HFFc6 (cell line): ENCODE measurements around the gene GLIS1. TPM values are rescaled to one million over a fixed set of nuclear protein-coding genes. Genes with fewer than 3 reads are reported as not detected.

Source experiments
- DNase-seq: peaks from one replicate; pipeline ENCODE4 v3.0.0-alpha.2; 2018
- H3K27ac Mint-ChIP-seq: 2 replicates; pipeline ENCODE4 v1.8.0; 2020; ENCODE audit warnings: mild to moderate bottlenecking, mixed read lengths
- H3K27me3 Mint-ChIP-seq: 2 replicates; pipeline ENCODE4 v1.8.0; 2021; ENCODE audit warnings: mild to moderate bottlenecking, moderate library complexity, mixed read lengths; ENCODE audit not compliant: insufficient read depth
- H3K36me3 Mint-ChIP-seq: 2 replicates; pipeline ENCODE4 v1.8.0; 2021; ENCODE audit warnings: low read depth, mixed read lengths
- H3K4me1 Mint-ChIP-seq: 2 replicates; pipeline ENCODE4 v1.8.0; 2020; ENCODE audit warnings: low read depth, mixed read lengths
- H3K4me3 Mint-ChIP-seq: 2 replicates; pipeline ENCODE4 v1.8.0; 2020; ENCODE audit warnings: mild to moderate bottlenecking, moderate library complexity, mixed read lengths
- H3K9me3 Mint-ChIP-seq: 2 replicates; pipeline ENCODE4 v1.8.0; 2020; ENCODE audit warnings: mild to moderate bottlenecking, mixed read lengths
- CTCF ChIP-seq: fragments of 200-600 bp; sonication (generic); IDR thresholded peaks from 2 replicates; pipeline ENCODE4 v1.5.0; 2021; ENCODE audit warnings: antibody characterized with exemption, mild to moderate bottlenecking
- total RNA-seq, 6 experiments: library from RNA; stranded (reverse); fragmentation: NEBNext Ultra II Directional; extraction: Animal tissue kit (Norgen Biotek cat#: 25700); gene quantifications; 2 replicates in 1 of 6; 3 replicates in 5 of 6; pipeline ENCODE4 v1.2.3, GENCODE V29; 2021

GLIS1 gene
- total RNA-seq, 6 experiments from 2014 or later = 1.1 to 1.9 (median 1.2) TPM

GRCh38 chr1:53718443-53718842 lies 20.5 kb downstream of the GLIS1 start:
- no peak; the same call in 1 of the 2 replicates for TF ChIP-seq CTCF
- H3K27ac Mint-ChIP-seq = no peak overlapping the region
- DNase-seq = no peak
- no peaks in the 10 kb centered on the region for H3K4me1 Mint-ChIP-seq
- no peaks in the 10 kb centered on the region for H3K9me3 Mint-ChIP-seq
- no peaks in the 10 kb centered on the region for H3K36me3 Mint-ChIP-seq
- H3K4me3 Mint-ChIP-seq = no peak overlapping the region
- H3K27me3 Mint-ChIP-seq = peaks cover 2% of the 10 kb centered on the region

GRCh38 chr1:53717025-53717804 lies 21.7 kb downstream of the GLIS1 start:
- Mint-ChIP-seq H3K36me3 (no peaks in the 10 kb centered on the region; the same call in 1 of the 2 replicates), H3K27ac (no peak overlapping the region), H3K27me3 (peaks cover 10% of the 10 kb centered on the region), H3K9me3 (no peaks in the 10 kb centered on the region; the same call in 1 of the 2 replicates), H3K4me1 (no peaks in the 10 kb centered on the region), H3K4me3 (no peak overlapping the region)
- DNase-seq = no peak
- no peak for TF ChIP-seq CTCF

GRCh38 chr1:53716150-53716549 lies 22.8 kb downstream of the GLIS1 start:
- Mint-ChIP-seq H3K4me1 (no peaks in the 10 kb centered on the region), H3K9me3 (no peaks in the 10 kb centered on the region; the same call in 1 of the 2 replicates), H3K27ac (no peak overlapping the region), H3K4me3 (no peak overlapping the region), H3K36me3 (no peaks in the 10 kb centered on the region; the same call in 1 of the 2 replicates), H3K27me3 (peaks cover 10% of the 10 kb centered on the region)
- DNase-seq = no peak
- TF ChIP-seq CTCF = no peak

- peak; percentile 79 for TF ChIP-seq CTCF
- H3K27me3 Mint-ChIP-seq = peaks cover 16% of the 10 kb centered on the region
- H3K9me3 Mint-ChIP-seq = no peaks in the 10 kb centered on the region; the same call in 1 of the 2 replicates
- H3K4me1 Mint-ChIP-seq = no peaks in the 10 kb centered on the region
- H3K36me3 Mint-ChIP-seq = no peaks in the 10 kb centered on the region; the same call in 1 of the 2 replicates
- H3K4me3 Mint-ChIP-seq = no peak overlapping the region
- no peak overlapping the region for H3K27ac Mint-ChIP-seq
- peak; percentile 14 for DNase-seq
Measured at GRCh38 chr1:53715478-53715877, 23.5 kb downstream of the GLIS1 start.

GRCh38 chr1:53712276-53712675 lies 26.7 kb downstream of the GLIS1 start:
- no peak for DNase-seq
- Mint-ChIP-seq H3K27me3 (peaks cover 14% of the 10 kb centered on the region), H3K36me3 (no peaks in the 10 kb centered on the region; the same call in 1 of the 2 replicates), H3K4me3 (no peak overlapping the region), H3K4me1 (no peaks in the 10 kb centered on the region), H3K27ac (no peak overlapping the region), H3K9me3 (no peaks in the 10 kb centered on the region; the same call in 1 of the 2 replicates)
- no peak for TF ChIP-seq CTCF
